Loucy (cell line): ENCODE data around the gene RPS24.

Source experiments
- H2AFZ ChIP-seq: fragments of 200-600 bp; sonication (generic); 2 replicates; pipeline ENCODE4 v1.6.0; 2016; ENCODE audit warnings: antibody characterized with exemption, mild to moderate bottlenecking, low read length, moderate library complexity
- H3F3A ChIP-seq: fragments of 200-600 bp; 2 replicates; pipeline ENCODE4 v1.6.0; 2016; ENCODE audit warnings: antibody characterized with exemption, low read depth, mild to moderate bottlenecking
- H3K27me3 ChIP-seq: fragments of 200-600 bp; sonication (generic); 2 replicates; pipeline ENCODE4 v1.6.1; 2014; ENCODE audit warnings: low read length, mild to moderate bottlenecking; ENCODE audit not compliant: insufficient read depth, poor library complexity, severe bottlenecking
- H3K36me3 ChIP-seq: fragments of 200-600 bp; sonication (generic); 2 replicates; pipeline ENCODE4 v1.6.1; 2016; ENCODE audit warnings: low read length; ENCODE audit not compliant: insufficient read depth
- H3K4me1 ChIP-seq: fragments of 200-600 bp; sonication (generic); 2 replicates; pipeline ENCODE4 v1.5.1; 2014; ENCODE audit warnings: low read length, mild to moderate bottlenecking; ENCODE audit not compliant: insufficient read depth, poor library complexity, severe bottlenecking
- H3K4me2 ChIP-seq: fragments of 200-600 bp; sonication (generic); 2 replicates; pipeline ENCODE4 v1.6.0; 2014; ENCODE audit warnings: antibody characterized with exemption, low read length, low read depth, mild to moderate bottlenecking; ENCODE audit not compliant: poor library complexity, severe bottlenecking
- H3K4me3 ChIP-seq: fragments of 200-600 bp; sonication (generic); 2 replicates; pipeline ENCODE4 v1.5.1; 2014; ENCODE audit warnings: low read length, mild to moderate bottlenecking, mixed read lengths; ENCODE audit not compliant: poor library complexity, severe bottlenecking
- H3K79me2 ChIP-seq: fragments of 200-600 bp; sonication (generic); 2 replicates; pipeline ENCODE4 v1.6.1; 2014; ENCODE audit warnings: low read length; ENCODE audit not compliant: insufficient read depth
- H3K9ac ChIP-seq: fragments of 200-600 bp; sonication (generic); 2 replicates; pipeline ENCODE4 v1.6.0; 2014; ENCODE audit warnings: mild to moderate bottlenecking, low read depth, low read length, moderate library complexity; ENCODE audit not compliant: poor library complexity, severe bottlenecking
- H3K9me2 ChIP-seq: fragments of 200-600 bp; sonication (generic); replicated peaks from 2 replicates; pipeline ENCODE4 v1.6.1; 2016; ENCODE audit warnings: low read depth, low read length, mixed read lengths
- H3K9me3 ChIP-seq: fragments of 200-600 bp; sonication (generic); 2 replicates; pipeline ENCODE4 v1.6.1; 2014; ENCODE audit warnings: mild to moderate bottlenecking, antibody characterized with exemption, low read length, low read depth; ENCODE audit not compliant: insufficient read depth
- H4K20me1 ChIP-seq: fragments of 200-600 bp; sonication (generic); 2 replicates; pipeline ENCODE4 v1.6.0; 2014; ENCODE audit warnings: antibody characterized with exemption, low read length, mild to moderate bottlenecking; ENCODE audit not compliant: insufficient read depth, poor library complexity, severe bottlenecking
- CTCF ChIP-seq: fragments of 200-600 bp; sonication (generic); conservative IDR thresholded peaks from 2 replicates; pipeline ENCODE4 v1.5.1; 2014; ENCODE audit warnings: mild to moderate bottlenecking, antibody characterized with exemption, low read length
- EZH2phosphoT487 ChIP-seq: fragments of 200-600 bp; IDR thresholded peaks from 2 replicates; pipeline ENCODE4 v1.6.1; 2018; ENCODE audit warnings: antibody characterized with exemption, mild to moderate bottlenecking, moderate library complexity, borderline replicate concordance

The RPS24 gene

DNA sequence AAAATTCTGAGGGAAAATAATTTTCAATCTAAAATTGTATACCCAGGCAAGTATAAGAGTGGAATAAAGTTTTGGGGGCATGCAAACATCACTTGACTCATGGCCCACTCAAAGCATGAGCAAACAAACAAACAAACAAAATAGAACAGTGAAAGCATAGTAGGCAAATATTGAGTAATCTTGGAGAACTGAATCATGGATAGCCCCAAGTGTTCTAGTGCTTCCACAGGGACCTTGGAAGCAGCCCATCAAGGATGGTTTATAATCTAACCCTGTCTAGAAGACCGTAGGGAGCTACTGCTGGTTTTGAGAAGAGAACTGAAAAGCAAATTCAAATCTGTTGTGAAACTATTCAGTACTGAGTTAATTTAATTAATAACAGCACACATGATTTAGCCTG lies 26.5 kb upstream of the RPS24 start:
- Histone ChIP-seq H4K20me1 (no peaks in the 10 kb centered on the region), H3K4me3 (no peak overlapping the region), H3K4me1 (no peaks in the 10 kb centered on the region), H2AFZ (no peak overlapping the region), H3K27me3 (no peaks in the 10 kb centered on the region), H3K36me3 (peaks cover 86% of the 10 kb centered on the region; the same call in 1 of the 2 replicates), H3K9me2 (no peaks in the 10 kb centered on the region), H3F3A (no peaks in the 10 kb centered on the region), H3K9ac (no peak overlapping the region), H3K79me2 (no peaks in the 10 kb centered on the region), H3K9me3 (no peaks in the 10 kb centered on the region), H3K4me2 (no peak overlapping the region)
- TF ChIP-seq EZH2phosphoT487 (no peak), CTCF (no peak)

GRCh38 chr10:78009662-78010061 lies 24.0 kb upstream of the RPS24 start:
- Histone ChIP-seq H3K4me2 (no peak overlapping the region), H3K36me3 (peaks cover 79% of the 10 kb centered on the region; the same call in 1 of the 2 replicates), H3F3A (no peaks in the 10 kb centered on the region), H3K9me2 (no peaks in the 10 kb centered on the region), H3K9ac (no peak overlapping the region), H3K4me3 (no peak overlapping the region), H3K27me3 (no peaks in the 10 kb centered on the region), H3K9me3 (no peaks in the 10 kb centered on the region), H2AFZ (no peak overlapping the region), H4K20me1 (no peaks in the 10 kb centered on the region), H3K79me2 (no peaks in the 10 kb centered on the region), H3K4me1 (no peaks in the 10 kb centered on the region)
- no peak for TF ChIP-seq CTCF
- no peak for TF ChIP-seq EZH2phosphoT487

- H3K9me2 ChIP-seq, result no peaks in the 10 kb centered on the region
- TF ChIP-seq EZH2phosphoT487 (no peak), CTCF (no peak)
- no peak overlapping the region for H3K4me2 ChIP-seq
- H3K79me2 ChIP-seq, result no peaks in the 10 kb centered on the region
- peaks cover 79% of the 10 kb centered on the region; the same call in 1 of the 2 replicates for H3K36me3 ChIP-seq
- no peak overlapping the region for H3K9ac ChIP-seq
- H3K4me3 ChIP-seq, result no peak overlapping the region
- no peaks in the 10 kb centered on the region for H3F3A ChIP-seq
- no peak overlapping the region for H2AFZ ChIP-seq
- no peaks in the 10 kb centered on the region for H3K27me3 ChIP-seq
- no peaks in the 10 kb centered on the region for H3K9me3 ChIP-seq
- no peaks in the 10 kb centered on the region for H3K4me1 ChIP-seq
- H4K20me1 ChIP-seq, result no peaks in the 10 kb centered on the region
Measured at GRCh38 chr10:78010278-78010677, 23.4 kb upstream of the RPS24 start.
